ENCODE results near the gene KLB. TPM values are rescaled to one million over a fixed set of nuclear protein-coding genes. Genes with fewer than 3 reads are reported as not detected.
A peak's percentile ranks its signal among the peaks of the same experiment; 100 is the strongest.
"Not testable (repeated sequence)": the region's sequence is repeated elsewhere in the genome, so short reads cannot be mapped to it uniquely, and the experiment has no call there.

Gene KLB
- not detected for total RNA-seq

- intact Hi-C loops (cut with micrococcal nuclease) = no loop called here
- H3K9me3 Mint-ChIP-seq = no peaks in the 10 kb centered on the region
- no peaks in the 10 kb centered on the region for H3K27me3 Mint-ChIP-seq
- no peaks in the 10 kb centered on the region for H3K36me3 Mint-ChIP-seq (ENCODE audit: low read depth)
- ChIA-PET CTCF (interaction anchor here (1.0 kb wide), 1 partner anchor 15 kb away, joined by 3 read pairs; no protein-coding TSS in a partner anchor), POLR2A (no interaction called here)
- H3K4me3 Mint-ChIP-seq = no peak within 1 kb of the TSS
- no peaks in the 10 kb centered on the region for H3K4me1 Mint-ChIP-seq (ENCODE audit: low read depth)
- ATAC-seq (no peak), DNase-seq (no peak)
- no peak within 1 kb of the TSS for H3K27ac Mint-ChIP-seq
- TF ChIP-seq CTCF (IDR thresholded peaks at IDR 0.05) = no peak
These were observed at the start of gene KLB for GRCh38 chr4:39406763-39407583. Gene KLB (plus strand): TSS chr4:39406930. CDS start chr4:39406950, 20 bp downstream.

DNA sequence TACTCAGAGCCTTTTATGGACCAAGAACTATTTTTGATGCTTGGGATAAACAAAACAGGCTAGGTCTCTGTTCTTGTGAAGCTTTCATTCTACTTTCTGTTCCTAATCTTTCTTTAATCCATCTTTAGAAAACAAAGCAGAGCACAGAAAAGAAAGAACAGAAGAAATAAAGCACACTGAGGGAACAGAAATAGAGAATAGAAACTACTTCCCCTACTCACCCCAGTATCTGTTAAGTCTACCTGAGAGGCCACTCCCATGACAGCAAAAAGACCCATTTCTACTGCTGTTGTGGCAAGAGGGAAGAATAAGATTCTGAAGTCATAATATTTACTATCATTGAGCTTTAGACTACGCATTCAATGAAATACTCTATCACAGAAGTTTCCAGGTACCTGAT is 49.7 kb upstream of the KLB start:
- ATAC-seq (no peak), DNase-seq (no peak)
- no peaks in the 10 kb centered on the region for H3K27me3 Mint-ChIP-seq
- H3K27ac Mint-ChIP-seq = peak overlapping the region; percentile 90
- H3K9me3 Mint-ChIP-seq = no peaks in the 10 kb centered on the region
- ChIA-PET POLR2A (interaction anchor here (0.7 to 1.8 kb wide), 4 partner anchors 9 to 100 kb away, joined by 3 to 12 read pairs (median 4); partner anchors contain the start of gene RFC1), CTCF (interaction anchor here (0.9 to 1.7 kb wide), 2 partner anchors 8 to 333 kb away, joined by 3 to 5 read pairs; partner anchors contain the start of gene RFC1)
- peaks cover 68% of the 10 kb centered on the region for H3K4me1 Mint-ChIP-seq (ENCODE audit: low read depth)
- H3K36me3 Mint-ChIP-seq (ENCODE audit: low read depth) = peaks cover 38% of the 10 kb centered on the region
- intact Hi-C loops (cut with micrococcal nuclease) = no loop called here
- peak overlapping the region; percentile 17 for H3K4me3 Mint-ChIP-seq
- TF ChIP-seq CTCF (IDR thresholded peaks at IDR 0.05) = no peak

- peaks cover 55% of the 10 kb centered on the region for H3K4me1 Mint-ChIP-seq (ENCODE audit: low read depth)
- H3K36me3 Mint-ChIP-seq (ENCODE audit: low read depth) = peaks cover 40% of the 10 kb centered on the region
These were observed 46.1 kb upstream of the KLB start for GRCh38 chr4:39360611-39361010.

DNA sequence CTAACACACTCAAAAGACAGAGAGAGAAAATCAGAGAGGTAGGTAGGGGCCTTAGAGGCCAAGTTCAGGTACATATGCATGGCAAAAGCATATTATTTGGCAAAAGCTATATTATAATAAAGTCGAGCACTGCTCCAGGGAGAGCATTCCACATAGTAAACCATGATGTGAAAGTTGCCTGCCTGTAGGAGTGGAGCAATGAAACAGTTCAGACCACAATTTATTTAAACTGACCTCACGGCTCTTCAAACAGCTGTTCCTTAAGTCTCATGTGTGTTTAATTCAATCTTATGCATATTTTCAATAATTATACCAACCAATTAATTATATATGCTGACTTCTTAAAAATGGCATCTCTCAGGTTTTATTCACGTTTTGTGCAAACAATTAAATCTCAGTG is 43.9 kb upstream of the KLB start:
- Mint-ChIP-seq H3K9me3 (no peaks in the 10 kb centered on the region), H3K27me3 (no peaks in the 10 kb centered on the region), H3K4me1 (ENCODE audit: low read depth) (peaks cover 40% of the 10 kb centered on the region), H3K27ac (peak overlapping the region; percentile 69), H3K36me3 (ENCODE audit: low read depth) (peaks cover 36% of the 10 kb centered on the region), H3K4me3 (peak overlapping the region; percentile 31)
- intact Hi-C loops (cut with micrococcal nuclease) = no loop called here
- DNase-seq (no peak), ATAC-seq (no peak)
- CTCF ChIA-PET = no interaction called here
- TF ChIP-seq CTCF (IDR thresholded peaks at IDR 0.05) = no peak
- POLR2A ChIA-PET = interaction anchor here (0.6 to 6.3 kb wide), 3 partner anchors 10 to 95 kb away, joined by 3 to 87 read pairs (median 3); no protein-coding TSS in a partner anchor

More at GRCh38 chr4:39360611-39361010, 46.1 kb upstream of the KLB start:
- ATAC-seq; H3K27ac Mint-ChIP-seq; intact Hi-C loops (cut with micrococcal nuclease); DNase-seq; H3K4me3 Mint-ChIP-seq; CTCF ChIA-PET; POLR2A ChIA-PET; H3K9me3 Mint-ChIP-seq; H3K27me3 Mint-ChIP-seq: not testable (repeated sequence)

GRCh38 chr4:39363773-39364393 is 42.8 kb upstream of the KLB start:
- Mint-ChIP-seq H3K9me3 (no peaks in the 10 kb centered on the region), H3K4me1 (ENCODE audit: low read depth) (peaks cover 30% of the 10 kb centered on the region), H3K4me3 (peak overlapping the region; percentile 91), H3K27me3 (no peaks in the 10 kb centered on the region), H3K36me3 (ENCODE audit: low read depth) (peaks cover 32% of the 10 kb centered on the region), H3K27ac (peak overlapping the region; percentile 87)
- DNase-seq (no peak), ATAC-seq (peak; percentile 29)
- intact Hi-C loops (cut with micrococcal nuclease) = no loop called here
- ChIA-PET CTCF (interaction anchor here (2.8 kb wide), 1 partner anchor 9 kb away, joined by 12 read pairs; no protein-coding TSS in a partner anchor), POLR2A (interaction anchor here (1.2 to 6.3 kb wide), 4 partner anchors 11 to 181 kb away, joined by 3 to 87 read pairs (median 18); partner anchors contain the start of genes LIAS, RPL9 and WDR19)
- no peak for TF ChIP-seq CTCF (IDR thresholded peaks at IDR 0.05)
